Peyer's patch (tissue), 4 donors: Measurements from ENCODE around the gene CEP63.

Source experiments
- POLR2A ChIP-seq, 2 donors: fragments of 450-650 bp; IDR thresholded peaks; one replicate each; pipeline ENCODE4 v1.5.1; 2017; ENCODE audit warnings: antibody characterized with exemption in 2 of 2, mild to moderate bottlenecking in 2 of 2, moderate library complexity in 2 of 2
- TF ChIP-seq, protein P1 (sequence below), 6 experiments: fragments of 450-650 bp in 4 of 6; fragments of 200-600 bp in 2 of 6; sonication (generic) in 1 of 6; IDR thresholded peaks; one replicate each; pipeline ENCODE4 v1.5.1; 2017 to 2019; ENCODE audit warnings: antibody characterized with exemption in 6 of 6, mild to moderate bottlenecking in 3 of 6, moderate library complexity in 1 of 6

DNA sequence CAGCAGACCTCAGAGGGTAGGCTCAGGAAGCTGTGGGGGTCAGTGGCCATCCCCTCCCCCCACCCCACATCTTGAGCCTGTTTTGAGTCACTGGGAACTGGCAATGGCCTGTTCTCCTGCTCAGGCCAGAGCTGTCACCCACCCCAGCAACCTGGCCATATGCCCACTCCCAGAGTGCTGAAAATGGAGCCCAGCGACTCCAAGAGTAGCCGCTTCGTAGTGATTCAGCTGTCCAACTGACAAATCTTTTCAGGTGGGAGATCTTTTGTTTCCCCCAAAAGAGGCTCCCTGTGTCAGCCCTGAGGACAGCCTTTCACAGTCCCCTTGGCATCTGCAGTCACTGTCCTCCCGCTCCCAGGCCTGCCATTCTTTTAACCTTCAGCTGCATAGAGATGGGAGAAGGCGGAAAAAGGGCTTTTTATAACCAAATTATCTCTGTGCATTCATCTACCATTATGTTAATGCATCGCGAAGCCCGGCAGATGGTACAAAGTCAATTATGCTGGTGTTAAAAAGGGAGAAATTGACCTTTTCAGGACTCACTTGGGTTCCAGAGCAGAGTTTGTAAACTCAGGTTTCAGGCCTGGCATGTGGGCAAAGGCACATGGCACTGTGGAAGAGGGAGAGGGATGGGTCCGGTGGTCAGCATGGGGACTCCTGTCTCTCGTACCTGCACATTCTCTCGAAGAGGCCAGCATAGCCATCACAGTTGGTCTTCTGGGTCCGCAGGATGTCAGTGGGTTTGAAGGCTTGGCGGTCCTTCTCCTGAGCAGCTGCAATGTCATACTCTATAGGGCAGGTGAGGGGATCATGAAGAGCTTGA lies 132.8 kb downstream of the CEP63 start:
- TF ChIP-seq, protein P1, sequence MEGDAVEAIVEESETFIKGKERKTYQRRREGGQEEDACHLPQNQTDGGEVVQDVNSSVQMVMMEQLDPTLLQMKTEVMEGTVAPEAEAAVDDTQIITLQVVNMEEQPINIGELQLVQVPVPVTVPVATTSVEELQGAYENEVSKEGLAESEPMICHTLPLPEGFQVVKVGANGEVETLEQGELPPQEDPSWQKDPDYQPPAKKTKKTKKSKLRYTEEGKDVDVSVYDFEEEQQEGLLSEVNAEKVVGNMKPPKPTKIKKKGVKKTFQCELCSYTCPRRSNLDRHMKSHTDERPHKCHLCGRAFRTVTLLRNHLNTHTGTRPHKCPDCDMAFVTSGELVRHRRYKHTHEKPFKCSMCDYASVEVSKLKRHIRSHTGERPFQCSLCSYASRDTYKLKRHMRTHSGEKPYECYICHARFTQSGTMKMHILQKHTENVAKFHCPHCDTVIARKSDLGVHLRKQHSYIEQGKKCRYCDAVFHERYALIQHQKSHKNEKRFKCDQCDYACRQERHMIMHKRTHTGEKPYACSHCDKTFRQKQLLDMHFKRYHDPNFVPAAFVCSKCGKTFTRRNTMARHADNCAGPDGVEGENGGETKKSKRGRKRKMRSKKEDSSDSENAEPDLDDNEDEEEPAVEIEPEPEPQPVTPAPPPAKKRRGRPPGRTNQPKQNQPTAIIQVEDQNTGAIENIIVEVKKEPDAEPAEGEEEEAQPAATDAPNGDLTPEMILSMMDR (IDR thresholded peaks at IDR 0.05) = no peak
- TF ChIP-seq POLR2A (IDR thresholded peaks at IDR 0.05) = no peak
